ENCODE measurements around the gene CAPZB.

The CAPZB gene

GRCh38 chr1:19363536-19364152 lies 121.7 kb downstream of the CAPZB start:
- no peak for TF ChIP-seq CTCF (IDR thresholded peaks at IDR 0.05; ENCODE audit: extremely low read depth, insufficient read depth, missing control alignments)
- in situ Hi-C loops (cut with MboI; ENCODE audit: low pct_unique_long_range_greater_than_20kb, low sequenced_read_pairs, unreplicated experiment), result no loop called here
- no peak for DNase-seq (ENCODE audit: low spot score)

- in situ Hi-C loops (cut with MboI; ENCODE audit: low pct_unique_long_range_greater_than_20kb, low sequenced_read_pairs, unreplicated experiment), result no loop called here
Measured at GRCh38 chr1:19361611-19362147, 123.7 kb downstream of the CAPZB start.

DNA sequence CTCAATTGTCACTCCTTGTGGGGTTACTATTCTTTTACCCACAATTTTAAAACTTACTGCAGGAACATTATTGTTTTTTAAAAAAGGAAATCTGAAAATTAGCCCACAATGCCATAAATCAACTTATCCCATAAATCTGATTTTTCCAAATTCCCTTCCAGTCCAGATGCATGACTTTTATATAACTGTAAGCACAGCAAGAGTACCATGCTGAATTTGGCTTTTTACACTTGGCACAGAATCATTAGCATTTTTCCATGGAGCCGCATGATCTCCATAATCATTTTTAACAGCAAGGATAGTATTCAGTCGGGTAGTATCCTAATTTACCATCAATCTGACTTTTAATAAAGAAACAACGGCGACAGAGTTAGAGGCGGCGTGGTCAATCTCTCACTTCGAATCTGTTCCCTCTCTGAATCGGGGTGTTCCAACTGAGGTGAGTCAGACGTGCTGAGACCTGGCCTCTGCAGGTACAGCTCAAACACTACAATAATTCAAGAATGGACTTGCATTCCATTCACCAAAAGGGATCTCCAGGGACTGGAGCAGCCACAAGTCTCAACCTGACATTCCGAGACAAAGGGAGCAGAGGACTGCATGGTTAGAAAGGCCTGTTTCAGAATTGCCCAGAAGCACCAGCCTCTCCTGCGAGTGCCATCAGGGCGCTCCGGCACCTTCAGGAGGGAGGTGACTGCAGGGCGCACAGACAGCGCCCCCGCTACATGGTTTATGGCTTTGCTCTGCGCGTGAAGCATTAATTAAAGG lies 124.3 kb downstream of the CAPZB start:
- no peak for DNase-seq (ENCODE audit: low spot score)
- in situ Hi-C loops (cut with MboI; ENCODE audit: low pct_unique_long_range_greater_than_20kb, low sequenced_read_pairs, unreplicated experiment), result no loop called here
- TF ChIP-seq CTCF (IDR thresholded peaks at IDR 0.05; ENCODE audit: extremely low read depth, insufficient read depth, missing control alignments), result no peak

More at GRCh38 chr1:19361611-19362147, 123.7 kb downstream of the CAPZB start:
- DNase-seq (ENCODE audit: low spot score), result no peak
- no peak for TF ChIP-seq CTCF (IDR thresholded peaks at IDR 0.05; ENCODE audit: extremely low read depth, insufficient read depth, missing control alignments)

DNA sequence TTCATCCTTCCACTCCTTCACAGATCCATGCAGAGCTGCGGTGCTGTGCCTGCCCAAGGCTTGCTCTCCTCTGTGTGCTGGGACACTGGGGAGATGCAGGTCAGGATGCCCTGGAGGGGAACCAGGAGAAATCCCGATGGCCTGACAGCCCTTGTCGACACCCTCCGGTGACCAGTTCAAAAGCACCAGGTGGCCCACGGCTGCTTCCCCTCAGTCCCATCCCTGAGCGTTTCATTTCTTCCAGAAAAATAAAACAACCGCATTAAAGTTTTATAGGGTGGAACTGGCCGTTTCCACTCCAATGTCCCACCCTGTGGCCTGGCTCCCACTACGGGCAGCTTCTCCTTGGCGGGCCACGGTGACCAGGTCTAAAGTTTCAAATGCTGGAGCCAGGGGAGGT lies 124.9 kb downstream of the CAPZB start:
- DNase-seq (ENCODE audit: low spot score), result no peak
- no peak for TF ChIP-seq CTCF (IDR thresholded peaks at IDR 0.05; ENCODE audit: extremely low read depth, insufficient read depth, missing control alignments)
- in situ Hi-C loops (cut with MboI; ENCODE audit: low pct_unique_long_range_greater_than_20kb, low sequenced_read_pairs, unreplicated experiment), result no loop called here

GRCh38 chr1:19360016-19360415 lies 125.3 kb downstream of the CAPZB start:
- no peak for TF ChIP-seq CTCF (IDR thresholded peaks at IDR 0.05; ENCODE audit: extremely low read depth, insufficient read depth, missing control alignments)
- in situ Hi-C loops (cut with MboI; ENCODE audit: low pct_unique_long_range_greater_than_20kb, low sequenced_read_pairs, unreplicated experiment), result no loop called here
- no peak for DNase-seq (ENCODE audit: low spot score)

DNA sequence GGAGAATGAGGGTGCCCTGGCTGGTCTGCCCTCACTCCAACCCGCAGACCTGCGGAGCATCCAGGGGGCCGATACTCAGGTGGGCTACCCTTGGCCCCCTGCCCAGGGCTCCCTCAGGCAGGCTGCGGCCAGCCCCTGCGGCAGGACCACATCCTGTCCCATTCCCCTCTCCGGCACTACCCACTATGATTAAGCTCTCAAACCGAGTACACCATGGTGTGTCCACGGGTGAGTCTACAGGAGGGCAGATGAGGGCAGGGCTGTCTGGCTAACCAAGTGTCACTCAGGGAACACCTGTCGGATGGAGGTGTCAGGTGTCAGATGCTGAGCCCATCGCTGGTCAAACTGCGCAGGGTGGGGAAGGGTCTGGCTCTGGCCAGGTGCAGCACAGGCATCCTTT lies 126.0 kb downstream of the CAPZB start:
- DNase-seq (ENCODE audit: low spot score), result no peak
- in situ Hi-C loops (cut with MboI; ENCODE audit: low pct_unique_long_range_greater_than_20kb, low sequenced_read_pairs, unreplicated experiment), result no loop called here
- no peak for TF ChIP-seq CTCF (IDR thresholded peaks at IDR 0.05; ENCODE audit: extremely low read depth, insufficient read depth, missing control alignments)

Measured in GM13977 (cell line).